ENCODE results near the gene NR1H3. TPM values are rescaled to one million over a fixed set of nuclear protein-coding genes. Genes with fewer than 3 reads are reported as not detected.
A peak's percentile ranks its signal among the peaks of the same experiment; 100 is the strongest.

Gene NR1H3
- total RNA-seq, 1 experiment from 2014 or later: 31.6 TPM

GRCh38 chr11:47229161-47229560, 28.6 kb upstream of the NR1H3 start:
- BruUV-seq (replicated peaks): no TSS peak
- Histone ChIP-seq H3K9ac (ENCODE audit: low read length) (no peak overlapping the region), H3K4me3 (ENCODE audit: low read length) (no peak overlapping the region), H3K4me2 (ENCODE audit: low read length) (no peak overlapping the region), H2AFZ (ENCODE audit: low read length) (no peak overlapping the region), H3F3A (ENCODE audit: low read length, unreplicated experiment) (peaks cover 5% of the 10 kb centered on the region), H3K27ac (ENCODE audit: low read length) (no peak overlapping the region), H3K79me2 (ENCODE audit: low read length) (no peaks in the 10 kb centered on the region), H3K9me2 (replicated peaks; ENCODE audit: low read length) (no peaks in the 10 kb centered on the region), H3K36me3 (ENCODE audit: low read depth, low read length) (no peaks in the 10 kb centered on the region), H3K9me3 (ENCODE audit: low read length) (no peaks in the 10 kb centered on the region), H3K4me1 (ENCODE audit: insufficient read depth, low read length) (peaks cover 18% of the 10 kb centered on the region), H3K27me3 (ENCODE audit: low read length) (no peaks in the 10 kb centered on the region), H4K20me1 (ENCODE audit: low read length) (no peaks in the 10 kb centered on the region)
- ATAC-seq (no peak), DNase-seq (no peak)
- ChIA-PET POLR2A (ENCODE audit: unreplicated experiment) (no interaction called here), CTCF (no interaction called here)
- intact Hi-C loops (cut with micrococcal nuclease): no loop called here
- TF ChIP-seq CTCF (conservative IDR thresholded peaks at IDR 0.05; ENCODE audit: low read depth, low read length): no peak

- peaks cover 43% of the 10 kb centered on the region for H3K4me1 ChIP-seq (ENCODE audit: insufficient read depth, low read length)
- BruUV-seq (replicated peaks): no TSS peak
- H3K9ac ChIP-seq (ENCODE audit: low read length): no peak overlapping the region
- H2AFZ ChIP-seq (ENCODE audit: low read length): no peak overlapping the region
- CTCF ChIA-PET: interaction anchor here (2.4 kb wide), 1 partner anchor 19 kb away, joined by 10 read pairs; the partner anchor contains the start of gene DDB2
- 0 out of 2 replicates have a peak, but pooled peaks cover 2% of the 10 kb centered on the region for H3K36me3 ChIP-seq (ENCODE audit: low read depth, low read length)
- intact Hi-C loops (cut with micrococcal nuclease): no loop called here
- ATAC-seq (no peak), DNase-seq (no peak)
- 0 out of 2 replicates have a peak, but pooled peaks cover 4% of the 10 kb centered on the region for H3K79me2 ChIP-seq (ENCODE audit: low read length)
- TF ChIP-seq CTCF (conservative IDR thresholded peaks at IDR 0.05; ENCODE audit: low read depth, low read length) (no peak), EZH2phosphoT487 (IDR thresholded peaks at IDR 0.05; ENCODE audit: borderline replicate concordance, low read length) (no peak), EZH2 (IDR thresholded peaks at IDR 0.05; ENCODE audit: low read length, unreplicated experiment) (no peak)
- peaks cover 5% of the 10 kb centered on the region for H3F3A ChIP-seq (ENCODE audit: low read length, unreplicated experiment)
- POLR2A ChIA-PET (ENCODE audit: unreplicated experiment): no interaction called here
- H3K9me2 ChIP-seq (replicated peaks; ENCODE audit: low read length): no peaks in the 10 kb centered on the region
- no peak overlapping the region for H3K4me3 ChIP-seq (ENCODE audit: low read length)
- no peaks in the 10 kb centered on the region for H4K20me1 ChIP-seq (ENCODE audit: low read length)
- no peaks in the 10 kb centered on the region for H3K27me3 ChIP-seq (ENCODE audit: low read length)
- H3K9me3 ChIP-seq (ENCODE audit: low read length): no peaks in the 10 kb centered on the region
- no peak overlapping the region for H3K27ac ChIP-seq (ENCODE audit: low read length)
- no peak overlapping the region for H3K4me2 ChIP-seq (ENCODE audit: low read length)
Observed at GRCh38 chr11:47233051-47233450, 24.7 kb upstream of the NR1H3 start.

- Histone ChIP-seq H3K27me3 (ENCODE audit: low read length) (no peaks in the 10 kb centered on the region), H2AFZ (ENCODE audit: low read length) (peak overlapping the region; percentile 40), H3K4me1 (ENCODE audit: insufficient read depth, low read length) (peaks cover 43% of the 10 kb centered on the region), H3K79me2 (ENCODE audit: low read length) (0 out of 2 replicates have a peak, but pooled peaks cover 4% of the 10 kb centered on the region), H3K9me2 (replicated peaks; ENCODE audit: low read length) (no peaks in the 10 kb centered on the region), H3K4me3 (ENCODE audit: low read length) (peak overlapping the region; percentile 63), H3K4me2 (ENCODE audit: low read length) (peak overlapping the region; percentile 81), H3F3A (ENCODE audit: low read length, unreplicated experiment) (peaks cover 5% of the 10 kb centered on the region), H3K9ac (ENCODE audit: low read length) (peak overlapping the region; percentile 54), H3K27ac (ENCODE audit: low read length) (peak overlapping the region; percentile 91), H3K9me3 (ENCODE audit: low read length) (no peaks in the 10 kb centered on the region), H4K20me1 (ENCODE audit: low read length) (no peaks in the 10 kb centered on the region), H3K36me3 (ENCODE audit: low read depth, low read length) (peaks cover 2% of the 10 kb centered on the region; the same call in 1 of the 2 replicates)
- TF ChIP-seq EZH2phosphoT487 (IDR thresholded peaks at IDR 0.05; ENCODE audit: borderline replicate concordance, low read length): no peak
- TF ChIP-seq EZH2 (IDR thresholded peaks at IDR 0.05; ENCODE audit: low read length, unreplicated experiment): no peak
- peak; percentile 58 for TF ChIP-seq CTCF (conservative IDR thresholded peaks at IDR 0.05; ENCODE audit: low read depth, low read length)
- BruUV-seq (replicated peaks): TSS peak; percentile 23
- POLR2A ChIA-PET (ENCODE audit: unreplicated experiment): interaction anchor here (1.3 kb wide), 1 partner anchor 20 kb away, joined by 5 read pairs; the partner anchor contains the start of gene DDB2
- CTCF ChIA-PET: interaction anchor here (1.0 to 2.6 kb wide), 6 partner anchors 9 to 121 kb away, joined by 3 to 33 read pairs (median 7); partner anchors contain the start of gene DDB2
- intact Hi-C loops (cut with micrococcal nuclease): loop anchor here (1.0 kb wide), 3 partner anchors 18 to 121 kb away; no protein-coding TSS in a partner anchor
- DNase-seq: peak; percentile 87
- ATAC-seq: peak; percentile 77
Observed at GRCh38 chr11:47233989-47234668, 23.7 kb upstream of the NR1H3 start.
